GM19324 (cell line): ENCODE measurements around the gene KLHDC1.
"Not testable (repeated sequence)": the region's sequence is repeated elsewhere in the genome, so short reads cannot be mapped to it uniquely, and the experiment has no call there.

Source experiments
- ATAC-seq: cut with Tn5 transposase; IDR thresholded peaks from one replicate; pipeline ENCODE4 v1.9.1; 2021; ENCODE audit warnings: mild to moderate bottlenecking, moderate library complexity; ENCODE audit not compliant: unreplicated experiment, low FRiP score

KLHDC1 gene

GRCh38 chr14:49692811-49693734 lies at the start of gene KLHDC1:
Gene KLHDC1, plus strand, starts transcription at chr14:49693120. Its CDS starts 75 bp downstream, at chr14:49693195.
- ATAC-seq = peak; percentile 70

- no peak for ATAC-seq
Measured at GRCh38 chr14:49653508-49653907, 39.4 kb upstream of the KLHDC1 start.

GRCh38 chr14:49654511-49654910 lies 38.4 kb upstream of the KLHDC1 start:
- ATAC-seq = no peak

- not testable (repeated sequence) for ATAC-seq
Measured at GRCh38 chr14:49657500-49657899, 35.4 kb upstream of the KLHDC1 start.

- no peak for ATAC-seq
Measured at GRCh38 chr14:49659526-49660455, 33.1 kb upstream of the KLHDC1 start.

- ATAC-seq = no peak
Measured at GRCh38 chr14:49670475-49670874, 22.4 kb upstream of the KLHDC1 start.

- ATAC-seq = no peak
Measured at GRCh38 chr14:49673586-49673985, 19.3 kb upstream of the KLHDC1 start.

- no peak for ATAC-seq
Measured at GRCh38 chr14:49677643-49678042, 15.3 kb upstream of the KLHDC1 start.

- no peak for ATAC-seq
Measured at GRCh38 chr14:49679271-49679670, 13.6 kb upstream of the KLHDC1 start.

GRCh38 chr14:49686425-49686824 lies 6.5 kb upstream of the KLHDC1 start:
- no peak for ATAC-seq

GRCh38 chr14:49687942-49688700 lies 4.8 kb upstream of the KLHDC1 start, which contains the start of gene POLE2:
Gene POLE2, minus strand, starts transcription at chr14:49688214. Its CDS starts 11 bp downstream, at chr14:49688203.
- peak; percentile 81 for ATAC-seq

- no peak for ATAC-seq
Measured at GRCh38 chr14:49688701-49689030, 4.3 kb upstream of the KLHDC1 start.

- ATAC-seq = no peak
Measured at GRCh38 chr14:49691031-49691430, 1.9 kb upstream of the KLHDC1 start.

- ATAC-seq = no peak
Measured at GRCh38 chr14:49692193-49692757, 645 bp upstream of the KLHDC1 start.

GRCh38 chr14:49693735-49694124 lies 810 bp downstream of the KLHDC1 start:
- ATAC-seq = not testable (repeated sequence)

GRCh38 chr14:49702725-49703124 lies 9.8 kb downstream of the KLHDC1 start:
- ATAC-seq = no peak

- ATAC-seq = no peak
Measured at GRCh38 chr14:49703965-49704364, 11.0 kb downstream of the KLHDC1 start.

GRCh38 chr14:49704471-49704870 lies 11.6 kb downstream of the KLHDC1 start:
- not testable (repeated sequence) for ATAC-seq

GRCh38 chr14:49710993-49711392 lies 18.1 kb downstream of the KLHDC1 start:
- ATAC-seq = not testable (repeated sequence)

GRCh38 chr14:49720744-49721143 lies 27.8 kb downstream of the KLHDC1 start:
- ATAC-seq = no peak
